SK-N-DZ (cell line): ENCODE data around the gene HSD11B1L.
"Not testable (repeated sequence)": the region's sequence is repeated elsewhere in the genome, so short reads cannot be mapped to it uniquely, and the experiment has no call there.

Source experiments
- DNase-seq: peaks from one replicate; pipeline ENCODE4 v3.0.0-alpha.2; 2015; ENCODE audit warnings: low spot score

Gene HSD11B1L

GRCh38 chr19:5698635-5699422, 18.0 kb downstream of the HSD11B1L start:
- DNase-seq: no peak

DNA sequence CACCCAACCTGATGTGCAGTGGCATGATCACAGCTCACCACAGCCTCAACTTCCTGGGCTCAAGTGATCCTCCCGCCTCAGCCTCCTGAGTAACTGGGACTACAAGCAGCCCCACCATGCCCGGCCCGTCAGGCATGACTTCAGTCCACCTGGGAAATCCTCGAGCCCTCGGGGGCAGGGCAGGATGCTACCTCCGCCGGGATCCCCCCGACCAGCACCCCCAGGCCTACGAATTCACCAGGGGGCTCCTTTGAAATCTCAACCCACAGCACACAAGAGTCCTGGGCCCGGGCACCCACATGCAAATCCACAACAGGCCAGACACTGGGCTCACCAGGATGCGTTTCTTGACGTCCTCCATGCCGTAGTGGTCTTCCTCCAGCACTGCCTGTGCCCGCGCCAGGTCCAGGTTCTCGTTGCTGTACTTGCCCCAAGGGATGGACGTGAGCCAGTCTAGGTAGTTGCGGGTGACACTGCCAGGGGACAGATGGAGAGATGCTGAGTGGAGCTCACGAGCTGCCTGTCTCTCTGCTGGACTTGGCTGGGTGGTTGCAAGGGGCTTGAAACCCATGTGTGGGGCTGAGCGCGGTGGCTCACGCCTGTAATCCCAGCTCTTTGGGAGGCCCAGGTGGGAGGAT, 19.7 kb downstream of the HSD11B1L start:
- no peak for DNase-seq

GRCh38 chr19:5702053-5702410, 21.2 kb downstream of the HSD11B1L start:
- not testable (repeated sequence) for DNase-seq

GRCh38 chr19:5703819-5704818, 23.3 kb downstream of the HSD11B1L start:
- DNase-seq: no peak

GRCh38 chr19:5705552-5705951, 24.7 kb downstream of the HSD11B1L start:
- no peak for DNase-seq

DNA sequence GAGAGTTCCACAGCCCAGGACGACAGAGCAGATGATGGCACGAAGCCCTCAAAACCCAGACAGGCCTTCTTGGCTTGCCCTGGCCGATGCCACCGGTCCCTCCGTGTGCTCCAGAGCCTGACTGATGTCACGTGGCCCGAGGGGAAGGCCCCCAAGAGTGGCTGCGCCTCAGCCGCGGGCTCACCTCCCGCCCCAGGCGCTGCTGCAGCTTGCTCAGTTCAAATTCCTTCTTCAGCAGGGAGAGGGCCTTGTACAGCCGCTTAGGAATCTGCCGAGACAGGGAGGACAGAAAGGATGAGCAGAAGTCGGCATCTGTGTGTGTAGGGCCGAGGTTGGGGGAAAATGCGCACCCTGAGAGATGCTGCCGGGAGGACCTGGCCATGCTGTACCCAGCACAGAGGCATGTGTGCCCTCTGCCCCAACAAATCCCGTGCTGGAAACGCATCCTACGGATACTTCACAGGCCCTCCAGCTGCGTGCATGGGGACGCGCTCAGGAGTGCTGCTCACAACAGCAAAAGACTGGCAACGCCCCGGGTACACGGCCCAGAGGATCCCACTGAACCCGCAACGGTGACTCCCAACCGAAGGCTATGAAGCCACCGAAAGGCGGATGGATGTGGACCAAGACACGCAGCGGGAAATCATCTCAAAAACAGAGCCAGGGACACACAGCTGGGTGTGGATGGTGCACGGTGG, 26.2 kb downstream of the HSD11B1L start:
- no peak for DNase-seq

GRCh38 chr19:5707576-5708575, 27.0 kb downstream of the HSD11B1L start:
- DNase-seq: no peak

GRCh38 chr19:5711025-5711424, 30.2 kb downstream of the HSD11B1L start:
- DNase-seq: no peak

DNA sequence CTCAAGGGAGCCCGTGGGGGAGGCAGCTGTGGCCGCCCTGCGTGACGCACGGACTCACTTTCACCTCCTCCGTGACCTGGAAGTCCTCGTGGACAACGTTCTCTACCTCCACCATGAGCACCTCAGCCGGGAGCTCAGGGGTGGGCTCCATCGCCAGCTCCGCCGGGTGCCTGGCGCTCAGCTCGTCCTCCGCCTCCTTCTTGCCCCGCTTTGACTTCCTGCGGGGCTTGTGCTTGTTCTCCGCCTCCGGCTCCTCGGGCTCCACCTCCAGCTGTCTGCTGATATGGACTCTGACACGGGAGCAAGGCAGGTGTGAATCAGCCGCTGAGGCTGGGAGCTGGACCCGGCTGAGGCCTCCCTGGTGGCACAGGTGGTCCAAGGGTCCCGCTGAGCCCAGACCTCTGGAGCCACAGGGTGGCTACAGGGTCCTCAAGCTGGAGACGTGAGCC, 30.9 kb downstream of the HSD11B1L start:
- DNase-seq: no peak

GRCh38 chr19:5713228-5713627, 32.4 kb downstream of the HSD11B1L start:
- DNase-seq: no peak

DNA sequence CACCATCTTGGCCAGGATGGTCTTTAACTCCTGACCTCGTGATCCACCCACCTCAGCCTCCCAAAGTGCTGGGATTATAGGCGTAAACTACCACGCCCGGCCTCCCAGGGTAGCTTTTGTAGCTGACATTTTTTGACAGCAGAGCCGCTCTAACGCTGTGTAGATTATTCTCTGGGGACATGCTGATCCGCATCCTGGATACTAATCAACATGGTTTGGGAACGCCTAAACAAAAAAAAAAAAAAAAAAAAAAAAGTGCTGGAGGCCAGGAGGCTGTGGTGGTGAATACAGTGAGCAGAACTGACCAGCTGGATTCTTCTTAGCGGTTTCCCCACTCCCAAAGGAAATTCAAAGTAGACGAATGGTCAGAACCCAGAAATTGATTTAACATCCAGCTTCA, 34.0 kb downstream of the HSD11B1L start:
- no peak for DNase-seq

DNA sequence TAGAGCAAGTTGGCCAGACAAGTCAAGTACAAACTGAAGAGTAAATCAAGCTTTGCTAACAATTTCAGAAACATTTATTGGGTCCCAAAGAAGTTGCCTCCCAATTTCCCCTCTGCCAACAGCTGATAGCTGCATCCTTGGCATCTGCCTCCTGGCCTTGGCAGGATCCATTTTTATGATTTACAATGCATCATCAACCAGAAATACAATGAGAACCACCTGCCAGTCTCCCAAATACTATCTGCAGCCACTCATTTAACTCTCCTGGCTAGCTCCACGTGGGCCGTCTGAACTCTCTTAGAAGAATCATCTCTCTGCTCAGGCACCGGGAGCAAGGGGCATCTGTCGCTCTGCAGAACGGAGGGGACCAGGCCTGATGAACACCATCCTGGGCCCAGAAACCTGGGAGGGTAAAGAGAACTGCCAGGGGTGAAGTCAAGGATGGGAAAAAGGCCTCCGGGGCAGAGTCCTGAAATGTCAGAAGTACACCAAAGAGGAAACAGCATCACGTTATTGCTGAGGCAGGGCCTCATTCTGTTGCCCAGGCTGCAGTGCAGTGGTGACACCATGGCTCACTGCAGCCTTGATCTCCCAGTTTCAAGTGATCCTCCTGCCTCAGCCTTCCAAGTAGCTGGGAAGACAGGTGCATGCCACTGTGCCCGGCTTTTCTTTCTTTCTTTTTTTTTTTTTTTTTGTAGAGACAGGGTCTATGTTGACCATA, 36.5 kb downstream of the HSD11B1L start:
- no peak for DNase-seq

DNA sequence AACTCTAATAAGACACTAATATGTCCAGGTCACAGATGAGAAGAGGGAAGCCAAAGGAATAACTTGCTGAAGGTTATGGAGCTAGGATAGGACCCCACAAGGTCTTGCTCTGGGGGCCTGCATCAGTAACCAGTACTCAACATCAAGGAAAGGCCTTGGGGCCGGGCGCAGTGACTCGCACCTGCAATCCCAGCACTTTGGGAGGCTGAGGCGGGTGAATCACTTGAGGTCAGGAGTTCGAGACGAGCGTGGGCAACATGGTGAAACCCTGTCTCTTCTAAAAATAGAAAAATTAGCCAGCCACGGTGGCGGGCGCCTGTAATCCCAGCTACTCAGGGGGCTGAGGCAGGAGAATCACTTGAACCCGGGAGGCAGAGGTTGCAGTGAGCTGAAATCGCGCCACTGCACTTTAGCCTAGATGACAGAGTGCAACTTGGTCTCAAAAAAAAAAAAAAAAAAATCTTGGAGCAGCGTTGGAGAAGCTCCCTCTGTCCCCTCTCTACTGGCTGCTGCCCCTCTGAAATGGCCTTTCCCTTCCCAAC, 37.3 kb downstream of the HSD11B1L start:
- no peak for DNase-seq

- no peak for DNase-seq
Measured at GRCh38 chr19:5718579-5719273, 37.9 kb downstream of the HSD11B1L start.

- no peak for DNase-seq
Measured at GRCh38 chr19:5719274-5719960, 38.6 kb downstream of the HSD11B1L start.

GRCh38 chr19:5719961-5720790, 39.3 kb downstream of the HSD11B1L start, which contains the start of the genes CATSPERD and LONP1:
Gene CATSPERD, plus strand, starts transcription at chr19:5720637. Its CDS starts 101 bp downstream, at chr19:5720738.
Gene LONP1, minus strand, starts transcription at chr19:5720146. Its CDS starts 14 bp downstream, at chr19:5720132.
- peak; percentile 98 for DNase-seq
